ENCODE data around the gene GP1BA. TPM values are rescaled to one million over a fixed set of nuclear protein-coding genes. Genes with fewer than 3 reads are reported as not detected.

The GP1BA gene
- total and polyA plus RNA-seq, 2 experiments from 2014 or later, result not detected

DNA sequence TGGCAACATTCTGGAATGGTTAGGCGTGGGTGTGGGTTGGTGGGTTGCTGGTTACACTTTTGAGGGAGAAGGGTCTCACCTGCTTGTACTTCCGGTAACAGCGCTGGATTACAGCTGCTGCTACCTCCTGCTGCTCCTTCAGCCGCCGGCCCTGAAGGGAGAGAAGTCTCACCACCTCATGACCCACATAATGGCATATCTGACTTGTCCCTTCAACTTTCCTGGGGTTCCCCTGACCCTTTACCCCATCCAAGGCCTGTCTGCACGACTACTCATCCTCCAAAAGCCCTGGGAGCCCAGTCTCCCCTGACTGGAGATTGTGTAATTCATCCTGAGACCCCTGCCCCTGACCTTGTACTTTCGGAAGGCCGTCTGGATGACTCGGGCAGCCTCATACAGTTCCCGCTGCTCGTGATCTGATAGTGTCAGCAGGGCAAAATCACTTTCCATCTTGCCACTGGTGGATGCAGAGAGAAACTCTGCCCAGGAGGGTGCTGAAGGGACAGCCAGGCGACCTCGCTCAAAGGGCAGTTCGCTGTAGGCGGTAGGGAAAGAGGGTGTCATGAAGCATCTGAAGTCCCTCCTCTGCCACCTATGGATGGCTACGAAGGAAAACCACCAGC is 37.6 kb downstream of the GP1BA start:
- H2AFZ ChIP-seq, result no peak overlapping the region
- DNase-seq (ENCODE audit: low spot score), result peak; percentile 67
- H3K9me3 ChIP-seq (ENCODE audit: low read depth), result no peaks in the 10 kb centered on the region
- H3K9me2 ChIP-seq (replicated peaks; ENCODE audit: insufficient read depth), result no peaks in the 10 kb centered on the region
- peak overlapping the region; percentile 89 for H3K4me2 ChIP-seq
- H3K36me3 ChIP-seq (replicated peaks; ENCODE audit: insufficient read depth, low read depth), result no peaks in the 10 kb centered on the region
- WGBS (ENCODE audit: low lambda C conversion rate, missing lambda C conversion rate), result 63% methylated on average over 16 of the region's 16 CpGs
- no peaks in the 10 kb centered on the region for H4K20me1 ChIP-seq (ENCODE audit: insufficient read depth, poor library complexity, severe bottlenecking)
- H3K4me3 ChIP-seq, result no peak overlapping the region
- peaks cover 22% of the 10 kb centered on the region for H3K4me1 ChIP-seq (ENCODE audit: insufficient read depth)
- TF ChIP-seq EZH2 (IDR thresholded peaks at IDR 0.05; ENCODE audit: borderline replicate concordance) (no peak), CTCF (IDR thresholded peaks at IDR 0.05; ENCODE audit: poor library complexity) (no peak), EZH2phosphoT487 (IDR thresholded peaks at IDR 0.05; ENCODE audit: low read depth, severe bottlenecking, unreplicated experiment) (no peak)
- H3K79me2 ChIP-seq, result peaks cover 70% of the 10 kb centered on the region
- no peaks in the 10 kb centered on the region for H3K27me3 ChIP-seq
- H3K27ac ChIP-seq, result peak overlapping the region; percentile 93

DNA sequence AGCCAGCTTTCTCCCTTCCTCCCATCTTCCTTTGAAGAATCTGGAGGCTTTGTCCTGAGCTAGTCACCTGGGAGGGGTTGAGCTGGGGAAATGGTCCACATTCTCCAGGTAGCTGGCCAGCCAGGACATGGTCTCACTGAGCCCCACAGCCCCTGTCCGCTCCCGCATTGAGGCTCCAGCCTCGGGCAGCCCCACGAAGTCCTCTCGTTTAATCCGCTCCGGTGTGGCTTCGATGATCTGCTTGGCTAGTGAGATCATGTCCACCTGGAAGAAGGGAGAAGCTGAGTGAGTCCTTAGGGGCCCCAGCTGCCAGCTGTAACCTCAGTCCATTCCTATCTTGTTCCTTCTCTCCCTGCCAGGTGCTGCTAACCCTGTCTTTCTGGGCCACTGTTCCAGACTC is 38.2 kb downstream of the GP1BA start:
- Histone ChIP-seq H3K79me2 (peaks cover 64% of the 10 kb centered on the region), H2AFZ (no peak overlapping the region), H3K36me3 (replicated peaks; ENCODE audit: insufficient read depth, low read depth) (no peaks in the 10 kb centered on the region), H4K20me1 (ENCODE audit: insufficient read depth, poor library complexity, severe bottlenecking) (no peaks in the 10 kb centered on the region), H3K9me3 (ENCODE audit: low read depth) (no peaks in the 10 kb centered on the region), H3K4me2 (peak overlapping the region; percentile 89), H3K4me1 (ENCODE audit: insufficient read depth) (peaks cover 22% of the 10 kb centered on the region), H3K9me2 (replicated peaks; ENCODE audit: insufficient read depth) (no peaks in the 10 kb centered on the region), H3K27ac (peak overlapping the region; percentile 93), H3K27me3 (no peaks in the 10 kb centered on the region), H3K4me3 (no peak overlapping the region)
- DNase-seq (ENCODE audit: low spot score), result no peak
- 98% methylated on average over 8 of the region's 8 CpGs for WGBS (ENCODE audit: low lambda C conversion rate, missing lambda C conversion rate)
- TF ChIP-seq CTCF (IDR thresholded peaks at IDR 0.05; ENCODE audit: poor library complexity), result no peak
- TF ChIP-seq EZH2phosphoT487 (IDR thresholded peaks at IDR 0.05; ENCODE audit: low read depth, severe bottlenecking, unreplicated experiment), result no peak
- no peak for TF ChIP-seq EZH2 (IDR thresholded peaks at IDR 0.05; ENCODE audit: borderline replicate concordance)

GRCh38 chr17:4971826-4972225 is 39.7 kb downstream of the GP1BA start:
- Histone ChIP-seq H3K36me3 (replicated peaks; ENCODE audit: insufficient read depth, low read depth) (no peaks in the 10 kb centered on the region), H3K4me1 (ENCODE audit: insufficient read depth) (peaks cover 14% of the 10 kb centered on the region), H3K79me2 (peaks cover 51% of the 10 kb centered on the region), H3K27me3 (no peaks in the 10 kb centered on the region), H3K9me3 (ENCODE audit: low read depth) (no peaks in the 10 kb centered on the region), H3K4me3 (no peak overlapping the region), H3K4me2 (no peak overlapping the region), H3K9me2 (replicated peaks; ENCODE audit: insufficient read depth) (no peaks in the 10 kb centered on the region), H4K20me1 (ENCODE audit: insufficient read depth, poor library complexity, severe bottlenecking) (no peaks in the 10 kb centered on the region), H3K27ac (no peak overlapping the region), H2AFZ (no peak overlapping the region)
- TF ChIP-seq EZH2 (IDR thresholded peaks at IDR 0.05; ENCODE audit: borderline replicate concordance), result no peak
- TF ChIP-seq CTCF (IDR thresholded peaks at IDR 0.05; ENCODE audit: poor library complexity), result no peak
- TF ChIP-seq EZH2phosphoT487 (IDR thresholded peaks at IDR 0.05; ENCODE audit: low read depth, severe bottlenecking, unreplicated experiment), result no peak
- DNase-seq (ENCODE audit: low spot score), result no peak
- 95% methylated on average over 6 of the region's 6 CpGs for WGBS (ENCODE audit: low lambda C conversion rate, missing lambda C conversion rate)

Measured in hepatocyte (in vitro differentiated cells).